DND-41 (cell line): ENCODE data around the gene MAN2A2.

Experiments
- ATAC-seq: fragments of 200-7000 bp; cut with Tn5 transposase; 3 replicates; pipeline ENCODE4 v1.9.1; 2021; ENCODE audit warnings: low read depth; ENCODE audit not compliant: insufficient read depth
- DNase-seq: peaks from one replicate; pipeline ENCODE4 v3.0.0-alpha.2; 2020
- H2AFZ ChIP-seq: 2 replicates; pipeline ENCODE4 v1.6.0; 2012; ENCODE audit warnings: low read depth, low read length
- H3K27ac ChIP-seq: 2 replicates; pipeline ENCODE4 v1.5.1; 2012; ENCODE audit warnings: low read length, inconsistent platforms
- H3K27me3 ChIP-seq: fragments of 200-600 bp; sonication (generic); 2 replicates; pipeline ENCODE4 v1.6.0; 2012; ENCODE audit warnings: low read length, mild to moderate bottlenecking, inconsistent platforms; ENCODE audit not compliant: insufficient read depth, poor library complexity
- H3K36me3 ChIP-seq: 2 replicates; pipeline ENCODE4 v1.5.1; 2012; ENCODE audit warnings: low read length, inconsistent platforms; ENCODE audit not compliant: insufficient read depth
- H3K4me1 ChIP-seq: 2 replicates; pipeline ENCODE4 v1.5.1; 2012; ENCODE audit warnings: mild to moderate bottlenecking, low read length; ENCODE audit not compliant: insufficient read depth
- H3K4me2 ChIP-seq: 2 replicates; pipeline ENCODE4 v1.6.0; 2012; ENCODE audit warnings: mild to moderate bottlenecking, moderate library complexity, low read length, inconsistent platforms; ENCODE audit not compliant: insufficient read depth
- H3K4me3 ChIP-seq, 2 experiments: fragments of 200-600 bp in 1 of 2; shearing (Covaris generic) in 1 of 2; 2 replicates each; pipeline ENCODE4 v1.5.1; 2012 to 2016; ENCODE audit warnings: inconsistent platforms in 2 of 2, low read length in 2 of 2, mild to moderate bottlenecking in 2 of 2, low read depth in 1 of 2, moderate library complexity in 1 of 2
- H3K79me2 ChIP-seq: 2 replicates; pipeline ENCODE4 v1.6.0; 2012; ENCODE audit warnings: low read length, inconsistent platforms; ENCODE audit not compliant: insufficient read depth
- H3K9ac ChIP-seq: 2 replicates; pipeline ENCODE4 v1.6.0; 2012; ENCODE audit warnings: low read depth, mild to moderate bottlenecking, inconsistent platforms, low read length, moderate library complexity
- H3K9me3 ChIP-seq: 2 replicates; pipeline ENCODE4 v1.5.1; 2012; ENCODE audit warnings: low read length, moderate library complexity, mild to moderate bottlenecking, inconsistent platforms; ENCODE audit not compliant: insufficient read depth, severe bottlenecking
- H4K20me1 ChIP-seq: 2 replicates; pipeline ENCODE4 v1.6.0; 2012; ENCODE audit warnings: low read length; ENCODE audit not compliant: insufficient read depth
- EZH2 ChIP-seq: IDR thresholded peaks from 3 replicates; pipeline ENCODE4 v1.6.1; 2012; ENCODE audit warnings: borderline replicate concordance, low read depth, mild to moderate bottlenecking, moderate library complexity, low read length, inconsistent platforms; ENCODE audit not compliant: severe bottlenecking
- TF ChIP-seq, protein P1 (sequence below): IDR thresholded peaks from 2 replicates; pipeline ENCODE4 v1.5.1; 2012; ENCODE audit warnings: borderline replicate concordance, low read length, moderate library complexity, mild to moderate bottlenecking; ENCODE audit not compliant: poor library complexity, severe bottlenecking; ENCODE audit errors: extremely low read depth

Gene MAN2A2

DNA sequence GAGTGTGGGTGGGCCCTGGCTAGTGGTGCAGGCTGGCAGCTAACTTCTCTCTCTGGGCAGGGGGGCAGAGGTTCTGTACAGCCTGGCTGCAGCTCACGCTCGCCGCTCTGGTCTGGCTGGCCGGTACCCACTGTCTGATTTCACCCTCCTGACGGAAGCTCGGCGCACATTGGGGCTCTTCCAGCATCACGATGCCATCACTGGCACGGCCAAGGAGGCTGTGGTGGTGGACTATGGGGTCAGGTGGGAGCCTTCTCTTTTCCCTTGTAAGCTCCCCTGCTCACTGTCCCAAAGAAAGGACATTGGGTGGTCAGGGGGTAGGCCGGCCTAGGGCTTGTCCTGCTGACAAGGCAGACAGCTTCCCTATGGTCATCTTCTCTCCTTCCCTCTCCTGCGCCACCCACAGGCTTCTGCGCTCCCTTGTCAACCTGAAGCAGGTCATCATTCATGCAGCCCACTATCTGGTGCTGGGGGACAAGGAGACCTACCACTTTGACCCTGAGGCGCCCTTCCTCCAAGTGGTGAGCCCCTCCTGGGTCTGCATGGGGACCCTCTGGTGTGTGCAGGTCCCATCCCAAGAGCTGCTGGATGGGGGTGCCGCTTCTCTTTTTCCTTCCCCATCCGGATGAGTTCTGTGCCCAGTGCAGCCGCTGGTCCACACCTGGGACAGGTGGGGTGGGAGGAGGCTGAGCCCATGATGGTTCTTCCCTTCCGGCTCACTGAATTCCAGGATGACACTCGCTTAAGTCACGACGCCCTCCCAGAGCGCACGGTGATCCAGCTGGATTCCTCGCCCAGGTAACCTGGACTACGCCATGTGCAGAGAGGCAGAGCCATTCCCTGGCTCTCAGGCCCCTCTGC lies 7.6 kb downstream of the MAN2A2 start:
- no peaks in the 10 kb centered on the region for H3K79me2 ChIP-seq
- H3K4me3 ChIP-seq = no peak overlapping the region
- H3K36me3 ChIP-seq = peaks cover 85% of the 10 kb centered on the region
- DNase-seq (no peak), ATAC-seq (no peak)
- no peaks in the 10 kb centered on the region for H3K4me1 ChIP-seq
- TF ChIP-seq EZH2 = no peak
- TF ChIP-seq, protein P1, sequence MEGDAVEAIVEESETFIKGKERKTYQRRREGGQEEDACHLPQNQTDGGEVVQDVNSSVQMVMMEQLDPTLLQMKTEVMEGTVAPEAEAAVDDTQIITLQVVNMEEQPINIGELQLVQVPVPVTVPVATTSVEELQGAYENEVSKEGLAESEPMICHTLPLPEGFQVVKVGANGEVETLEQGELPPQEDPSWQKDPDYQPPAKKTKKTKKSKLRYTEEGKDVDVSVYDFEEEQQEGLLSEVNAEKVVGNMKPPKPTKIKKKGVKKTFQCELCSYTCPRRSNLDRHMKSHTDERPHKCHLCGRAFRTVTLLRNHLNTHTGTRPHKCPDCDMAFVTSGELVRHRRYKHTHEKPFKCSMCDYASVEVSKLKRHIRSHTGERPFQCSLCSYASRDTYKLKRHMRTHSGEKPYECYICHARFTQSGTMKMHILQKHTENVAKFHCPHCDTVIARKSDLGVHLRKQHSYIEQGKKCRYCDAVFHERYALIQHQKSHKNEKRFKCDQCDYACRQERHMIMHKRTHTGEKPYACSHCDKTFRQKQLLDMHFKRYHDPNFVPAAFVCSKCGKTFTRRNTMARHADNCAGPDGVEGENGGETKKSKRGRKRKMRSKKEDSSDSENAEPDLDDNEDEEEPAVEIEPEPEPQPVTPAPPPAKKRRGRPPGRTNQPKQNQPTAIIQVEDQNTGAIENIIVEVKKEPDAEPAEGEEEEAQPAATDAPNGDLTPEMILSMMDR = no peak
- H3K4me2 ChIP-seq = no peak overlapping the region
- no peak overlapping the region for H3K27ac ChIP-seq
- no peaks in the 10 kb centered on the region for H3K27me3 ChIP-seq
- no peak overlapping the region for H3K9ac ChIP-seq
- no peaks in the 10 kb centered on the region for H3K9me3 ChIP-seq
- H4K20me1 ChIP-seq = 0 out of 2 replicates have a peak, but pooled peaks cover 7% of the 10 kb centered on the region
- no peak overlapping the region for H2AFZ ChIP-seq

DNA sequence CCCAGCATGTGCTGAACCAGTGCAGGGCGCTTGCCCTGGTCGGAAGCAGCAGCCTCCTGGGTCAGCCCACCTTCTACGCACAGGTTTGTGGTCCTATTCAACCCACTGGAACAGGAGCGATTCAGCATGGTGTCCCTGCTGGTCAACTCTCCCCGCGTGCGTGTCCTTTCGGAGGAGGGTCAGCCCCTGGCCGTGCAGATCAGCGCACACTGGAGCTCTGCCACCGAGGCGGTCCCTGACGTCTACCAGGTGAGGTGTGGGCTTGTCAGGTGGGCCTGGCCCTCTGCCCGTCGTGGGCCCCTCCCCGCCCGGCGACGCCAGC lies 8.2 kb downstream of the MAN2A2 start:
- TF ChIP-seq EZH2 = no peak
- TF ChIP-seq, protein P1 = no peak
- no peaks in the 10 kb centered on the region for H3K4me1 ChIP-seq
- H3K4me3 ChIP-seq = no peak overlapping the region
- H3K36me3 ChIP-seq = peaks cover 85% of the 10 kb centered on the region
- no peak overlapping the region for H2AFZ ChIP-seq
- H3K27me3 ChIP-seq = no peaks in the 10 kb centered on the region
- 0 out of 2 replicates have a peak, but pooled peaks cover 7% of the 10 kb centered on the region for H4K20me1 ChIP-seq
- H3K4me2 ChIP-seq = no peak overlapping the region
- H3K79me2 ChIP-seq = no peaks in the 10 kb centered on the region
- no peaks in the 10 kb centered on the region for H3K9me3 ChIP-seq
- no peak overlapping the region for H3K27ac ChIP-seq
- ATAC-seq (no peak), DNase-seq (no peak)
- H3K9ac ChIP-seq = no peak overlapping the region

DNA sequence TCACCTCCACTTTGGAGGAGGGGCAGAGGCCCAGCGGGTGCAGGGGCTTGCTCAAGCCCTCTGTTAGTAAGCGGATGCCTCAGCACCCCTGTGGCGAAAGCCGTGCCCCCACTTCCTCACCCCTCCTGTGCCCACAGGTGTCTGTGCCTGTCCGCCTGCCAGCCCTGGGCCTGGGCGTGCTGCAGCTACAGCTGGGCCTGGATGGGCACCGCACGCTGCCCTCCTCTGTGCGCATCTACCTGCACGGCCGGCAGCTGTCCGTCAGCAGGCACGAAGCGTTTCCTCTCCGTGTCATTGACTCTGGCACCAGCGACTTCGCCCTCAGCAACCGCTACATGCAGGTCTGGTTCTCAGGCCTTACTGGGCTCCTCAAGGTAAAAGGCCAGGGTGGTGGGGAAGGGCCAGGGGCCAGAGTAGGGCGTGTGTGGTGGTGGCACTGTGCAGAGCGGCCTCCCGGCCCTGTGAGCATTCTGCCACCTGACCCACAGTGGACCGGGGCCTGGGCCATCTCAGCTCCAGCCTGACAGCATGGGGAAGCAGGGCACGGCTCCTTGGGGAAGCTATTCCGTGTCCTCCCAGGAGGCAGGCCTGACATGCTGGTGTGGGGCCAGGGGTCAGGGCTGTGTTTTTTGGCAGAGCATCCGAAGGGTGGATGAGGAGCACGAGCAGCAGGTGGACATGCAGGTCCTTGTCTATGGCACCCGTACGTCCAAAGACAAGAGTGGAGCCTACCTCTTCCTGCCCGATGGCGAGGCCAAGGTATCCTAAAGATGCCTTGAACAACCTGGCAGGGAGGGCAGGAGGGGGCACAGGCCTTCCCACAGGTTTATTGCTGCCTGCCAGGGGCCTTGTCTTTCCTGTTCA lies 9.0 kb downstream of the MAN2A2 start:
- Histone ChIP-seq H3K9me3 (no peaks in the 10 kb centered on the region), H2AFZ (no peak overlapping the region), H4K20me1 (0 out of 2 replicates have a peak, but pooled peaks cover 7% of the 10 kb centered on the region), H3K4me1 (no peaks in the 10 kb centered on the region), H3K36me3 (peaks cover 85% of the 10 kb centered on the region), H3K79me2 (no peaks in the 10 kb centered on the region), H3K4me2 (no peak overlapping the region), H3K27ac (no peak overlapping the region), H3K27me3 (no peaks in the 10 kb centered on the region), H3K9ac (no peak overlapping the region), H3K4me3 (no peak overlapping the region)
- DNase-seq (no peak), ATAC-seq (no peak)
- TF ChIP-seq, protein P1 = no peak
- TF ChIP-seq EZH2 = no peak
